ENCODE results near the gene SPAG4.

Gene SPAG4

GRCh38 chr20:35604449-35604747 is 11.2 kb upstream of the SPAG4 start:
- DNase-seq: no peak
- in situ Hi-C loops (cut with HindIII; ENCODE audit: low pct_ligation_motif_present, low sequenced_read_pairs): no loop called here
- Histone ChIP-seq H3K27ac (no peak overlapping the region), H3K27me3 (replicated peaks) (peaks cover 6% of the 10 kb centered on the region), H3K36me3 (replicated peaks) (no peaks in the 10 kb centered on the region), H3K4me3 (ENCODE audit: low read depth, low read length) (no peak overlapping the region)
- TF ChIP-seq CTCF (IDR thresholded peaks at IDR 0.05; ENCODE audit: low read depth, low read length, missing control alignments): peak; percentile 64

- in situ Hi-C loops (cut with HindIII; ENCODE audit: low pct_ligation_motif_present, low sequenced_read_pairs): no loop called here
These were observed 9.5 kb upstream of the SPAG4 start for GRCh38 chr20:35606127-35606526.

GRCh38 chr20:35607003-35607735 is 8.5 kb upstream of the SPAG4 start:
- no peak for TF ChIP-seq CTCF (IDR thresholded peaks at IDR 0.05; ENCODE audit: low read depth, low read length, missing control alignments)
- Histone ChIP-seq H3K36me3 (replicated peaks) (no peaks in the 10 kb centered on the region), H3K4me3 (ENCODE audit: low read depth, low read length) (no peak overlapping the region), H3K27ac (no peak overlapping the region), H3K27me3 (replicated peaks) (no peaks in the 10 kb centered on the region)
- DNase-seq: no peak
- in situ Hi-C loops (cut with HindIII; ENCODE audit: low pct_ligation_motif_present, low sequenced_read_pairs): no loop called here

More at GRCh38 chr20:35606127-35606526, 9.5 kb upstream of the SPAG4 start:
- TF ChIP-seq CTCF (IDR thresholded peaks at IDR 0.05; ENCODE audit: low read depth, low read length, missing control alignments): no peak
- Histone ChIP-seq H3K27ac (no peak overlapping the region), H3K27me3 (replicated peaks) (no peaks in the 10 kb centered on the region), H3K4me3 (ENCODE audit: low read depth, low read length) (no peak overlapping the region), H3K36me3 (replicated peaks) (no peaks in the 10 kb centered on the region)
- no peak for DNase-seq

- no peak overlapping the region for H3K4me3 ChIP-seq (ENCODE audit: low read depth, low read length)
- H3K36me3 ChIP-seq (replicated peaks): no peaks in the 10 kb centered on the region
- peak; percentile 6 for DNase-seq
- H3K27me3 ChIP-seq (replicated peaks): no peaks in the 10 kb centered on the region
- TF ChIP-seq CTCF (IDR thresholded peaks at IDR 0.05; ENCODE audit: low read depth, low read length, missing control alignments): no peak
- in situ Hi-C loops (cut with HindIII; ENCODE audit: low pct_ligation_motif_present, low sequenced_read_pairs): no loop called here
- no peak overlapping the region for H3K27ac ChIP-seq
These were observed 4.7 kb upstream of the SPAG4 start for GRCh38 chr20:35610833-35611427.

GRCh38 chr20:35611482-35611881 is 4.1 kb upstream of the SPAG4 start:
- DNase-seq: no peak
- Histone ChIP-seq H3K4me3 (ENCODE audit: low read depth, low read length) (no peak overlapping the region), H3K27me3 (replicated peaks) (no peaks in the 10 kb centered on the region), H3K36me3 (replicated peaks) (no peaks in the 10 kb centered on the region), H3K27ac (no peak overlapping the region)
- in situ Hi-C loops (cut with HindIII; ENCODE audit: low pct_ligation_motif_present, low sequenced_read_pairs): no loop called here
- no peak for TF ChIP-seq CTCF (IDR thresholded peaks at IDR 0.05; ENCODE audit: low read depth, low read length, missing control alignments)

Measured in brain microvascular endothelial cell (primary cell).